ENCODE results near the gene PIKFYVE.

- TF ChIP-seq EZH2 (IDR thresholded peaks at IDR 0.05; ENCODE audit: insufficient read depth, low read length) (no peak), CTCF (IDR thresholded peaks at IDR 0.05; ENCODE audit: insufficient read depth, low read depth, low read length) (no peak)
Observed at GRCh38 chr2:208326016-208326415, 60.0 kb downstream of the PIKFYVE start.

All from astrocyte (in vitro differentiated cells and primary cell).